ENCODE data around the gene MED31.
"Not testable (repeated sequence)": the region's sequence is repeated elsewhere in the genome, so short reads cannot be mapped to it uniquely, and the experiment has no call there.

The MED31 gene

DNA sequence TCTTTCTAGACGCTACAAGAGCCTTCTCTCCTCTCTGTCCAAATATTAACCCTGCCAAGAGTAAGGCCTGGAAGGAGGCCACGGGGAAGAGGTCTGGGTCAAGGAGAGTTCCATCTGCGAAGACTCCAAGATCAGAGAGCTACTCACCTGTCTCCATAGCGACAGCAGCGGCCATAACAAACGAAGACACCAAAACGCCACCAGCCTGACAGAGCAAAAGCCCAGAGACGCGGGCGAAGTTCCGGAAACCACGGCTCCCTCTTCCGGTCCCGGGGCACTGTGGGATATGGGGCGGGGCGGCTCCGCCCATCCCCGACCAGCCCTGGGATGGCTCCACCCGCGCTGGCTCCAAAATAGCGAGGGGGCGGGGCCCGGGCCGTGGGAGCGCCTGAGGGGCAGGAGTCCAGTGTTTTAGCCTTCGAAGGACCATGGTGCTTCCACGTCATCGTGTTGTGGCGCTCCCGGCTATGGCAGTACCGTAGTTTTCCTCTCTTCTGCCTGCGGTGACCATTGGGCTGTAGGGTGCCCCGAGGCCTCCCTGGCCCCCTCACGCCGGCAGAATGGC, at the start of gene MED31, which contains the start of gene C17orf100:
MED31 (minus strand) TSS at position 252 of the 565 bp plus-strand sequence; CDS start at position 175, 77 bp downstream.
C17orf100 (plus strand) TSS at position 409 of the 565 bp plus-strand sequence; CDS start at position 561, 152 bp downstream.
- peak; percentile 97 to 98 (median 97) for DNase-seq

- no peak for DNase-seq
These were observed 49.5 kb upstream of the MED31 start for GRCh38 chr17:6700948-6701307.

DNA sequence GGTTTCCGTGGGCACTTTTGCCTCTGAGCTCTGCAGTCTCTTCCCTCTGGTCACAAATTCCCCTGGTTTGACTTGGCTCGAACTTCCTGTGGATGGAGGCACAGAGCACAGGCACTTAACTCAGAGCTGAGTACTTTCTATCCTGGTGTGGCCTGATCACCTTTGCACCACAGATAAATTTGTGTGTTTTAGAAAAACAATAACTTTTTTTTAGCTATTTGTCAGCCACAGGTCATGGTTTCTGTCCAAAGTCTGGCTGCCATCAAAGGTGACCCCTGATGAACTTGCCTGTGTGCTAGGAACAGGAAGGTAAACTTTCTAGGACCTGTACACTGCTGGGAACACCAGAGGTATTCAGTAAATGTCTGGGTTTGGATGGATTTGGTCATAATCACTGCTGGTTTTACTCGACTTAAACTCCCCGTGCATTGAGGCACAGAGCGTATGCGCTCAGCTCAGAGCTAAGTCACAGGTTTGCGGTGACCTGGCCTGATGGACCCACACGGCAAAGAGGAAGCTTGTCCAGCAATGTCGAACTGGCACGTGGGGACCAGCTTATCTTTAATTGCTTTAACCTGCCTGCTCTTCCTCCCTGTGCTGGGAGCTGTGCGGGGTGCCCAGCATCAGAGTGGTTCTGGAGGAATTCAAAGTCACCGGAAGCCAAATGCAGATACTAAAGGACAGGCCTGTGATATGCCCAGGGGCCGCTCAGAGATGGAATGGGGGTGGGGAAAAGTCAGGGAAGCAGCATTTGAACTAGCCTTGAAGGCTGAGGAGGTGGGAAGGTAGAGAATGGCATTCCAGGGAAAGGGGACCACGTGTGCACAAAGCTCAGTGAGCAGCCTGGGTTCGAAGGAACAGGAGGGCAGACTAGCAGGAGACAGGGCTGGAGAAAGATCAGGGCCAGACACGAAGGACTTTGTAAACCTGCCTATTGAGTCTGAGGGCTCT, 48.9 kb upstream of the MED31 start:
- no peak for DNase-seq

GRCh38 chr17:6698004-6698403, 46.6 kb upstream of the MED31 start:
- no peak for DNase-seq

GRCh38 chr17:6696906-6697305, 45.5 kb upstream of the MED31 start:
- DNase-seq: no peak

DNA sequence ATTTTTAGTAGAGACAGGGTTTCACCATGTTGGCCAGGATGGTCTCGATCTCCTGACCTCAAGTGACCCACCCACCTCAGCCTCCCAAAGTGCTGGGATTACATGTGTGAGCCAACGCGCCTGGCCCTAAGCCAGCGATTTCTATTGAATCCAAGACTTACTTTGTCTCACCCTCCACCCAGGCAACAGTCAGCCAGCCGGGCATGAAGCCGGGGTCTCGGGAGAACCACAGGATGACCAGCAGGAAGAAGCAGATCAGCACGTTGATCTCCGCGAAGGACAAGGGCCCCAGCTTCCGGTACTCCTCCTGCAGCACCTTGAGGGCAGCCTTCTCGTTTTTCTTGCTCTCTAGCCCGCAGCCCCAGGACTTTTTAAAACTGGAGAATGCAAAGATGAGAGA, 44.2 kb upstream of the MED31 start:
- no peak for DNase-seq

GRCh38 chr17:6695051-6695450, 43.6 kb upstream of the MED31 start:
- no peak for DNase-seq

DNA sequence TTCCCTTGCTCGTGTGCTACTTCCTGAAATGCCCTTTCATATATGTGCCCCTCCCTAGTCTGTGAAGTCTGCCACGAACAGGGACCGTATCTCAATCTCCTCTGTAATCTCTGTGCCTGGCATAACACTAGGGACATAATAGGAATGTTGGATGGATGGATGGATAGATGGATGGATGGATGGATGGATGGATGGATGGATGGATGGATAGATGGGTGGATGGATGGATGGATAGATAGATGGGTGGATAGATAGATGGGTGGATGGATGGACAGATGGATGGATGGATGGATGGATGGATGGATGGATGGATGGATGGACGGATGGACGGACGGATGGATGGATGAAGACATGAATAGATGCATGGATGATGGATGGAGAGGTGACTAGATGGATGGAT, 40.6 kb upstream of the MED31 start:
- DNase-seq: not testable (repeated sequence)

DNA sequence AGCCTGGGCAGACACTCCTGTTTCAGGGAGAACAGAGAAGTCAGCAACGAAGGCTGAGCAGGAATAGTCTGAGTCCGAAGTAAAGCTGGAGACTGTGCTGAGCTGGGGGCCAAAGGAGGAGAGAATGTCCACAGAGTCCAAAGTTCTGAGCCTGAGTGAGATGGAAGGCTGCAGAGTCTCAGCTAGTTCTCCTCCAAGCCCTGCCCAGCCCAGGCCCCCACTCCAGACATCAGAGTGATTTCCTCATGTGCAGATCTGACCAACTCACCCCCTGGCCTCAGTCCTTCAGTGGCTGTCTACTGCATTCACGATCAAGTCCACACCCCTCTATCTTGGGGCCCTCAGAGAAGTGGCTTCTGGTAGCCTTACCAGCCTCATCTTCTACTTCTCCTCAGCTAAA, 40.1 kb upstream of the MED31 start:
- DNase-seq: no peak

DNA sequence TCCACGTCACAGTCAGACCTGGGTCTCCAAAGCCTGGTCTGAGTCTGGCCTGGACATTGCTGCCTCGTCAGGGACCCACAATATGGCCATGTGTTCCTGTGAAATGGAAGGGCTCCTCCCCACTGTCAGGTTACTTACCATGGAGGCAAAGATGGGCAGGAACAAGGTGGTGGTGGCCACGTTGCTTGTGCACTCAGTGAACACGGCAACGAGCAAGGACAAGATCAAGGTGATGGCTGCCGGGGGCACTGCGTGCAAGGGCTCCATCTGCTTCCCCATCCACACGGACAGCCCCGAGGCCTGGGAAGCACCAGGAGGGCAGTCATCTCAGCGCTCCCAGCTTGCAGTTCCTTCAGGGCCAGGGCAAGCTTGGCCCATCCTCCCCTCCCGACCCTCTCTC, 39.2 kb upstream of the MED31 start:
- no peak for DNase-seq

GRCh38 chr17:6688944-6689343, 37.5 kb upstream of the MED31 start:
- no peak for DNase-seq

- no peak for DNase-seq
These were observed 34.6 kb upstream of the MED31 start for GRCh38 chr17:6686026-6686425.

DNA sequence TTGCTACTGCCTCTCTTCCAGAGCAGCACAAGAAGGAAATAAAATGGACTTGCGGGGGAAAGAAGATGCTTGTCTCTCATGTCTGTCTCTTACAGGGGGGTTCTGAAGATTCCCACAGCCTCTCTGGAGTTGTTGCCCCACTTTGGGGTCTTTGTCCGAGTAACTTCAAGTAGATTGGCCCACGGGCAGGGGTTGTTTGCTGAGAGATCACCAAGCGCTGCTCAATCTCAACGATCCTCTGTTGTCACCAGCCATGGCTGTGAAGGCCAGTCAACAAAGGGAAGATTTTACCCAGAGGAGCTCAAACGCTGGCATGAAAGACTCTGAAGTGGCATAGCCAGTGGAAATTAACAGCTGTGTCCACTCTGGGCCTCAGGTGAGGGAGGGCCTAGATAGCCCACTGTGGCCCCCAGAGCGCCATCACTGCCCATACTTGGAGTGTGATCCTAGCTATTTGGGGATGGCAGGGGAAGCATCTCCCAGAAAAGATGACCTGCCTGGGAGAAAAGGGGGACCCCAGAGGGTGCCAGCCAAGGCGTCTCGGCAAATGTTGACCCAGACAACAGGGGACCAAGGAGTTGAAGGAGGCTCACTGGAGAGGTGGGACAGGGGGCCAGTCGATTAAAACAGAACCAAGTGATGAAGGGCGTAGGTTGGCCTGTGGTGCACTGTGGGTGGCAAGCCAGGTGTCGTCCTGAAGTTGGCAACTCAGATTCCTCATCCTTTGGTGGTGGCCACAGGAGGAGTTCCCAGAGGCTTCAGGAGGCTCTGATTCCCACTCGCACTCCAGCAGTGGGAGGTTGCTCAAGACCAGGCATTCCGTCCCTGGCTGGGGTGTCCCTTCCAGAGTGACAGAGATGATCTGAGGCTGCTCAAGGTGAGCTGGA, 33.7 kb upstream of the MED31 start:
- no peak for DNase-seq

- no peak for DNase-seq
These were observed 33.0 kb upstream of the MED31 start for GRCh38 chr17:6684460-6684783.

- DNase-seq: no peak
These were observed 32.5 kb upstream of the MED31 start for GRCh38 chr17:6683730-6684459.

GRCh38 chr17:6683081-6683684, 31.8 kb upstream of the MED31 start:
- no peak for DNase-seq

GRCh38 chr17:6682339-6682738, 30.9 kb upstream of the MED31 start:
- DNase-seq: no peak

- no peak for DNase-seq
These were observed 30.3 kb upstream of the MED31 start for GRCh38 chr17:6681671-6682070.

DNA sequence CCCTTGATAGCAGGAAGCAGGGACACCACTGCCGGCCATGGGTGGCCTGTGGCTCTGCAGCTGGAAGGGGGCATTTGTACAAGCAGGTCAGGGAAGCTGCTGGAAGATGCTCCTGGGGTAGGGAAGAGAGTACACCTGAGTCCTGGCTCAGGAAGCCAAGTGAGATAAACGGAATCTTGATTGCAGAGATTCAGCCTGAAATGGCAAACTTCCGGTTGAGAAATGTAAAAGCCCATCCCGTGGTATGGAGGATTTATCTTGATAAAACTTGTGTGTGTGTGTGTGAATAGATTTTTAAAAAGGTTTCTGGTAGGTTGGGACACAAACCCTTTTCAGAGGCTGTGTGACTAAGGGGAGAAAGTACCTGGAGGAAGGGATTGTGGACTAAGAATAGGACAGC, 29.8 kb upstream of the MED31 start:
- no peak for DNase-seq

- no peak for DNase-seq
These were observed 27.8 kb upstream of the MED31 start for GRCh38 chr17:6679241-6679640.

DNA sequence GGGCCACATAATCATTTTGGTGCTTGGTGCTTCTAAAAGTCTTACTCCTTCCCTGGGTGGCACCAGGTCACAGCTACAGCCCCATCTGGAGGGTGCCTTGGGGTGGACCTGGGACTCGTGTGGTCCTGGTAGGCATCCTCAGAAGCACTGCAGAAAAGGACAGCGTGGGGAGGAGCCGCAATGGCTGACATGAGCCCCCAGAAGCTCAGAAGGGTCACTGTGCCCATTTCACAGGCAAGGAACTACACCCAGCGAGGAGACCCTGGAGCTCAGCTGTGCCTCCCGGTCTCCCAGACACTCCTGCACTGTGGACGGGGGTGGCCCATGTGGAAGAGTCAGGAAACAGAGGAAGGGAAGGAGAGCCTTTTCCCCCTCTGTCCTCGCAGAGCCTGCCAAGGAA, 26.5 kb upstream of the MED31 start:
- DNase-seq: no peak

DNA sequence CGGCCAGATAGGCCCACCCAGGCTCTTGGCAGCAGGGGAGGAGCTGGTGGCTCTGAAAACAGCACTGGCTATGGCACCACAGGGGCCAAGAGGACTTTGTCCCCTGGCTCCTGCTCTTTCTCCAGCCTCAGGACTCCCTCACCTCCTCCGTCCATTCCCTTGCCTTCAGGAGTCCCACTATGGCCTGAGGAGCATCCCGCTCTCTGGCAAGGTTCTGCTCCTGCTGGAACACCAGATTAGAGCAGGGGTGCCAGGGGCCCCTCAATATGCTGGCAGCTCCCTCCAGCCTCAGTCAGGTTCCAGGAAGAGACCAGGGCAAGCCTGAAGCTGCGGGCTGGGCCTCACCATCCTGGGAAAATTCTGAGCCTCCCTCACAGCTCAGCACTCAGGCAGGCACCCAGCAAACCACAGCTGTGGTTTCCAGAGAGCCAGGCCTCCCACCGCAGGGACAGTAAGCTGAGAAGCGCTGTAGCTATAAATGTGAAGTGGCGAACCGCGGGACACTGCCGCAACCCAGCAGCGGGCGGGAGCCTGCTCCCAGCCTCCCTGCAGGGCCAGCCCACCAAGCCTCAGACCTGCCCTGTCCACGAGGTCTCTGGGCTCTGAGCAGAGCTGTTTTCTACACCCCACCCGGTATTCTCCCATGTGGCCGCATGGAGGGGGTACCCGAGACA, 25.9 kb upstream of the MED31 start:
- no peak for DNase-seq

Measured in suppressor macrophage treated with lipopolysaccharide for 1 hour (primary cell).